Effector memory CD4-positive, alpha-beta T cell (primary cell): ENCODE data around the gene FIGNL2.

Experiments
- DNase-seq, 3 donors: peaks; one replicate each; pipeline ENCODE4 v3.0.0-alpha.2; 2020
- H3K27ac ChIP-seq: 2 replicates; pipeline ENCODE4 v1.7.0; 2013; ENCODE audit warnings: mild to moderate bottlenecking, low read length, moderate library complexity; ENCODE audit not compliant: insufficient read depth, poor library complexity, severe bottlenecking
- H3K27me3 ChIP-seq: replicated peaks from 2 replicates; pipeline ENCODE4 v1.7.0; 2013; ENCODE audit warnings: mild to moderate bottlenecking, low read length; ENCODE audit not compliant: insufficient read depth, control insufficient read depth, poor library complexity, severe bottlenecking
- H3K36me3 ChIP-seq: 2 replicates; pipeline ENCODE4 v1.7.0; 2013; ENCODE audit warnings: mild to moderate bottlenecking, low read length, moderate library complexity; ENCODE audit not compliant: control insufficient read depth, insufficient read depth
- H3K4me1 ChIP-seq: 2 replicates; pipeline ENCODE4 v1.7.0; 2013; ENCODE audit warnings: low read length, mild to moderate bottlenecking; ENCODE audit not compliant: control insufficient read depth, insufficient read depth, poor library complexity, severe bottlenecking
- H3K4me3 ChIP-seq: 2 replicates; pipeline ENCODE4 v1.7.0; 2013; ENCODE audit warnings: low read length, low read depth, mild to moderate bottlenecking; ENCODE audit not compliant: insufficient read depth, poor library complexity, severe bottlenecking
- H3K9me3 ChIP-seq: 2 replicates; pipeline ENCODE4 v1.7.0; 2013; ENCODE audit warnings: mild to moderate bottlenecking, low read length, moderate library complexity; ENCODE audit not compliant: control insufficient read depth

Gene FIGNL2

GRCh38 chr12:51774933-51775332 lies 73.6 kb downstream of the FIGNL2 start:
- DNase-seq = no peak

GRCh38 chr12:51773145-51773869 lies 75.2 kb downstream of the FIGNL2 start:
- no peak overlapping the region for H3K4me3 ChIP-seq
- H3K27me3 ChIP-seq = no peaks in the 10 kb centered on the region
- H3K4me1 ChIP-seq = no peaks in the 10 kb centered on the region
- H3K9me3 ChIP-seq = no peaks in the 10 kb centered on the region
- no peak overlapping the region for H3K27ac ChIP-seq
- DNase-seq = no peak
- no peaks in the 10 kb centered on the region for H3K36me3 ChIP-seq

More at GRCh38 chr12:51774933-51775332, 73.6 kb downstream of the FIGNL2 start:
- Histone ChIP-seq H3K4me1 (no peaks in the 10 kb centered on the region), H3K27me3 (no peaks in the 10 kb centered on the region), H3K4me3 (no peak overlapping the region), H3K36me3 (no peaks in the 10 kb centered on the region), H3K27ac (no peak overlapping the region), H3K9me3 (no peaks in the 10 kb centered on the region)

GRCh38 chr12:51771008-51771407 lies 77.5 kb downstream of the FIGNL2 start:
- Histone ChIP-seq H3K4me1 (no peaks in the 10 kb centered on the region), H3K27ac (no peak overlapping the region), H3K27me3 (no peaks in the 10 kb centered on the region), H3K9me3 (no peaks in the 10 kb centered on the region), H3K4me3 (no peak overlapping the region), H3K36me3 (no peaks in the 10 kb centered on the region)
- DNase-seq = no peak
